Measurements from ENCODE around the gene SQSTM1. TPM values are rescaled to one million over a fixed set of nuclear protein-coding genes. Genes with fewer than 3 reads are reported as not detected.
A peak's percentile ranks its signal among the peaks of the same experiment; 100 is the strongest.

Gene SQSTM1
- total RNA-seq, 2 experiments from 2014 or later = 105 to 123 TPM

DNA sequence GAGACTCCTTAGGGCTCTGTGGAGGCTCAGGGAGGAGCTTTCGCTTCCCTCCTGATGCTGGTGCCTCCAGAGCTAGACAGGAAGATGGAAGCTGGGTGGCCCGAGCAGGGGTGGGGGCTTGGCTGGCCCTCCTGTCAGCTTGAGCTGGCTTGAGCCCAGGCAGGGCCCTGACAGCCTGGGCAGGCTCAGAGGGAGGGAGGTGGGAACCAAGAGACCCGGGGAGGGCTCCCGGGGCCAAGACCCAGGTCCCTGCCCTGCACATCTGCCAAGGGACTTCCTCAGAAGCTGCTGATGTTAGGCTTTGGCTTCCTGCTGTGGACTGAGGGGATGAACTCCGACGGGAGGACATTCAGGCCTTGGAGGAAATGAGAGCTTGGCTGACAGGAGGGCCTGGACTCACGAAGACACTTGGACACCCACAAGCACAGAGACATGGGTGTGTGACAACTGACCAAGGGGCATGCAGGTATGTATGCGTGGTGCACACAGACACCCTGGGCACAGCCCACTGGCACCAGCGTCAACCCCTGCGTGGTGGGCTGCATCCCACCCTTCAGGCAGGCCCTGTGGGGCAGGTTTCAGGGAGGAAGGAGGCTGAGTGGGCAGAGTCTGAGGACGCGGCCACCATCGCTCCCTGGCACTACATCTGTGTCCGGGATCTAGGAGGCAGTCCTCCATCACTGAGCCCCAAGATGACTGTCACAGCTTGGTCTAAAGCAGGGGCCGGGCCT lies 28.7 kb upstream of the SQSTM1 start:
- Mint-ChIP-seq H3K4me3 (no peak overlapping the region), H3K27me3 (no peaks in the 10 kb centered on the region), H3K4me1 (ENCODE audit: low read depth) (peaks cover 26% of the 10 kb centered on the region), H3K27ac (no peak overlapping the region), H3K9me3 (no peaks in the 10 kb centered on the region), H3K36me3 (ENCODE audit: low read depth) (peaks cover 4% of the 10 kb centered on the region)
- ChIA-PET POLR2A (interaction anchor here (1.2 kb wide), 1 partner anchor 116 kb away, joined by 4 read pairs; no protein-coding TSS in a partner anchor), CTCF (no interaction called here)
- intact Hi-C loops (cut with micrococcal nuclease) = no loop called here
- DNase-seq (no peak), ATAC-seq (no peak)
- TF ChIP-seq, protein P1, sequence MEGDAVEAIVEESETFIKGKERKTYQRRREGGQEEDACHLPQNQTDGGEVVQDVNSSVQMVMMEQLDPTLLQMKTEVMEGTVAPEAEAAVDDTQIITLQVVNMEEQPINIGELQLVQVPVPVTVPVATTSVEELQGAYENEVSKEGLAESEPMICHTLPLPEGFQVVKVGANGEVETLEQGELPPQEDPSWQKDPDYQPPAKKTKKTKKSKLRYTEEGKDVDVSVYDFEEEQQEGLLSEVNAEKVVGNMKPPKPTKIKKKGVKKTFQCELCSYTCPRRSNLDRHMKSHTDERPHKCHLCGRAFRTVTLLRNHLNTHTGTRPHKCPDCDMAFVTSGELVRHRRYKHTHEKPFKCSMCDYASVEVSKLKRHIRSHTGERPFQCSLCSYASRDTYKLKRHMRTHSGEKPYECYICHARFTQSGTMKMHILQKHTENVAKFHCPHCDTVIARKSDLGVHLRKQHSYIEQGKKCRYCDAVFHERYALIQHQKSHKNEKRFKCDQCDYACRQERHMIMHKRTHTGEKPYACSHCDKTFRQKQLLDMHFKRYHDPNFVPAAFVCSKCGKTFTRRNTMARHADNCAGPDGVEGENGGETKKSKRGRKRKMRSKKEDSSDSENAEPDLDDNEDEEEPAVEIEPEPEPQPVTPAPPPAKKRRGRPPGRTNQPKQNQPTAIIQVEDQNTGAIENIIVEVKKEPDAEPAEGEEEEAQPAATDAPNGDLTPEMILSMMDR (IDR thresholded peaks at IDR 0.05) = no peak

DNA sequence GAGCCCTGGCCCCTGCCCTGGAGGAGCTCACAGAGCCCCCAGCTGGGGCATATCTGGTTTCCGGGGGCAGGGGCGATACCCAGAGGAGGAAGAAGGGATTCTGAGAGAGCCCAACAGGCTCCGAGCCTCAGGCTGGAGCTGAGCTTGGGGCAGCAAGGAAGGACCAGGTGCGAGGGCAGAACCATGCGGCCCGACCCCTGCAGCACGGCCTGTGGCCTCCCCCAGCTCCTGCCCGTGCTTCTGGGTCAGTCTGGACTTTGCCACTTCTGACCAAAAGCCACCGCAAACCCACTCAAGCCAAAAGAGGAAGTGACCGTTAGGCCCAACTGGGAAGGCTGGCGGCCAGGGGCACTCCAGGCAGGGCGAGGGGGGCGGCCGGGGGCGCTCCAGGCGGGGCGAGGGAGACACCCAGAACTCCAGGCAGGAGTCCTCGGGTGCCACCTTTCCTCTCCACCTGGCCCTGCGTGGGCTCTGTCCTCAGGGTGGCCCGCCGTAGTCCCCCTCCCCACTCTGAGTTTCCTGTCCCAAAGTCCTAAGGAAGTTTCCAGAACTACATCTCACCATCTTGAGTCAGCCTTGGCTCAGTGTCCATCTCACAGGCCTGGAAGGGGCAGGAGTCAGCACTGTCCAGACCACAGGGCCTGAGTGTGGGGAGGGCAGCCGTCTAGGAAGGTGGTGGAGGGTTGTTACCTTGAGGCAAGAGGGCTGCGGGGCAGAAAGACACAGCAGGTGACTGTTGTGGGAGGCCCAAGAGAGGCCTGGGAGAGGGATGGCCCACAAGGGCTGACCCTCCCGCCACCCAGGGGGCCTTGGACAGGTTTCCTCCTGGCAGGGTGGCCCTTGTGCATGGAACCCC lies 27.9 kb upstream of the SQSTM1 start:
- ATAC-seq (no peak), DNase-seq (no peak)
- TF ChIP-seq, protein P1 (IDR thresholded peaks at IDR 0.05) = no peak
- intact Hi-C loops (cut with micrococcal nuclease) = no loop called here
- Mint-ChIP-seq H3K9me3 (no peaks in the 10 kb centered on the region), H3K36me3 (ENCODE audit: low read depth) (peaks cover 6% of the 10 kb centered on the region), H3K4me3 (no peak overlapping the region), H3K27me3 (no peaks in the 10 kb centered on the region), H3K4me1 (ENCODE audit: low read depth) (peaks cover 26% of the 10 kb centered on the region), H3K27ac (no peak overlapping the region)
- ChIA-PET POLR2A (interaction anchor here (0.9 to 1.2 kb wide), 3 partner anchors 10 to 115 kb away, joined by 3 to 4 read pairs (median 4); partner anchors contain the start of gene MAML1), CTCF (interaction anchor here (3.1 kb wide), 1 partner anchor 30 kb away, joined by 16 read pairs; no protein-coding TSS in a partner anchor)

DNA sequence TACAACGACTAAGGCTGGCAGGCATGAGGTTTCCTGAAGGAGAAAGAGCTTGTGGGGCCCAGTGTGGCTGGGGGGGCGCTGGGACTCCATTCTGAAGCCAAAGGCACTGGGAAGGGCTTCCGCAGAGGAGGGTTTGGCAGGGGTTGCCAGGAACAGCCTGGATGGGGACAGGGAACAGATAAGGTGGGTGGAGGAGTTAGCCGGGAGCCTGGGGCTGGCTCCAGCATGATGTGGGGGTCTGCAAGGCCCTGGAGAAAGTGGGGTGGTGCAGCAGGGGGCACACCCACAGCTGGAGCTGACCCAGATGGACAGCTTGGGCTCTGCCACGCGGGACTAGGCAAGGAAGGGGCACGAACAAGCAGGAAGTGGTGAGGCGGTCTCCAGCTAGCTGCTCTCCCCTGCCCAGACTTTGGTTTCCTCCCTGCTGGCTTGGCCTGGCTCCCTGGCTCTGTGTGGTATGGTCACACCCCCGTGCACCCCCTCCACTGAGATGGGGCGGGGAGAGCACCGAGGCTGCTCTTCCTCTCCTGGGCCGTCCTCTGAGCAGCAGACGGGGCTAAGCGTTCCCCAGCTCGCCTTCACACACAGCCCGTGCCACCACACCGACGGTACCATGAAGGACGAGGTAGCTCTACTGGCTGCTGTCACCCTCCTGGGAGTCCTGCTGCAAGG lies 27.1 kb upstream of the SQSTM1 start, which contains the start of gene LTC4S:
Gene LTC4S, plus strand, starts transcription at position 519 of the 672 bp plus-strand sequence. Its CDS starts 95 bp downstream, at position 614.
- peak; percentile 76 for DNase-seq

DNA sequence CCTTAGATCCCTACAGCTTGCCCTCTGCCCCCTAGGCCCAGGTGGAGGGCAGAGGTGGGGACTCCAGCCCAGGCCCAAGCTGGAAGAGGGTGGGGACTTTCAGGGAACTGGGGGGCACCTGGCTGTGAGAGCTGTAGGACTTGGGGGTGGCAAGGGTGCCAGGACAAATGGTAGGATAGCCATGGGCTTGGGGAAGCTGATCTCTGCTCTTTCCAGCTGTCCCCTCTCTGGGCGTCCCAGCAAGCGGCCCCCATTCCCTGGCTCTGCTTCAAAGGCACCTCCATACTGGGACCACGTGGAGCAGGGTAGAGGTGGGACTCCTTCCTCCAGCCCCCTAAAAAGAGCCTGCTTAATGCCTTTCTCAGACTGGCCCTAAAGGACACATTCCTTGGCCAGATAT lies 26.5 kb upstream of the SQSTM1 start:
- intact Hi-C loops (cut with micrococcal nuclease) = no loop called here
- H3K36me3 Mint-ChIP-seq (ENCODE audit: low read depth) = peaks cover 6% of the 10 kb centered on the region
- no peak overlapping the region for H3K27ac Mint-ChIP-seq
- ATAC-seq = no peak
- no peaks in the 10 kb centered on the region for H3K9me3 Mint-ChIP-seq
- peaks cover 26% of the 10 kb centered on the region for H3K4me1 Mint-ChIP-seq (ENCODE audit: low read depth)
- peak overlapping the region; percentile 15 for H3K4me3 Mint-ChIP-seq
- DNase-seq = no peak
- CTCF ChIA-PET = interaction anchor here (1.2 to 3.1 kb wide), 4 partner anchors 9 to 57 kb away, joined by 3 to 16 read pairs (median 5); no protein-coding TSS in a partner anchor
- POLR2A ChIA-PET = interaction anchor here (0.9 to 1.1 kb wide), 4 partner anchors 17 to 114 kb away, joined by 3 read pairs; partner anchors contain the start of gene MAML1
- H3K27me3 Mint-ChIP-seq = no peaks in the 10 kb centered on the region
- TF ChIP-seq, protein P1 (IDR thresholded peaks at IDR 0.05) = no peak

More for the DNA sequence above, 27.1 kb upstream of the SQSTM1 start, which contains the start of gene LTC4S:
- TF ChIP-seq, protein P1 (IDR thresholded peaks at IDR 0.05) = no peak
- Mint-ChIP-seq H3K4me3 (peak within 1 kb of the TSS; percentile 55), H3K36me3 (ENCODE audit: low read depth) (peaks cover 6% of the 10 kb centered on the region), H3K27ac (no peak within 1 kb of the TSS), H3K9me3 (no peaks in the 10 kb centered on the region), H3K4me1 (ENCODE audit: low read depth) (peaks cover 26% of the 10 kb centered on the region), H3K27me3 (no peaks in the 10 kb centered on the region)
- intact Hi-C loops (cut with micrococcal nuclease) = no loop called here
- ChIA-PET CTCF (interaction anchor here (1.2 to 3.1 kb wide), 4 partner anchors 9 to 56 kb away, joined by 3 to 16 read pairs (median 5); no protein-coding TSS in a partner anchor), POLR2A (interaction anchor here (0.9 to 1.1 kb wide), 5 partner anchors 9 to 115 kb away, joined by 3 to 4 read pairs (median 3); partner anchors contain the start of gene MAML1)
- ATAC-seq = peak; percentile 71

All from activated CD8-positive, alpha-beta T cell treated with anti-CD3 and anti-CD28 coated beads for 36 hours (primary cell).